ENCODE results near the gene MAGEA10. TPM values are rescaled to one million over a fixed set of nuclear protein-coding genes. Genes with fewer than 3 reads are reported as not detected.

The MAGEA10 gene
- total RNA-seq, 1 donor from 2014 or later: not detected

Other genes starting within 250 kb of the MAGEA10 start
- gene MAGEA4, start 225.7 kb downstream of the MAGEA10 start, total RNA-seq: not detected in 2 replicates
- gene GABRE, start 163.9 kb downstream of the MAGEA10 start, total RNA-seq: 8.4 and 28.1 TPM in 2 replicates